Neural crest cell (in vitro differentiated cells): Measurements from ENCODE around the gene EFCAB14. TPM values are rescaled to one million over a fixed set of nuclear protein-coding genes. Genes with fewer than 3 reads are reported as not detected.
A peak's percentile ranks its signal among the peaks of the same experiment; 100 is the strongest.
"Not testable (repeated sequence)": the region's sequence is repeated elsewhere in the genome, so short reads cannot be mapped to it uniquely, and the experiment has no call there.

Experiments
- DNase-seq: peaks from one replicate; pipeline ENCODE4 v3.0.0; 2021; ENCODE audit warnings: low read depth, mixed read lengths, low spot score
- H3K27ac Mint-ChIP-seq: one replicate; pipeline ENCODE4 v1.8.0; 2021; ENCODE audit warnings: mild to moderate bottlenecking, mixed read lengths; ENCODE audit not compliant: unreplicated experiment
- H3K27me3 Mint-ChIP-seq: 2 replicates; pipeline ENCODE4 v1.8.0; 2021; ENCODE audit warnings: low read depth, mild to moderate bottlenecking, mixed read lengths
- H3K36me3 Mint-ChIP-seq: 2 replicates; pipeline ENCODE4 v1.8.0; 2021; ENCODE audit warnings: low read depth, mild to moderate bottlenecking, mixed read lengths
- H3K4me1 Mint-ChIP-seq: 2 replicates; pipeline ENCODE4 v1.8.0; 2021; ENCODE audit warnings: mixed read lengths
- H3K4me3 Mint-ChIP-seq: one replicate; pipeline ENCODE4 v1.8.0; 2021; ENCODE audit warnings: mild to moderate bottlenecking, mixed read lengths
- H3K9me3 Mint-ChIP-seq: 2 replicates; pipeline ENCODE4 v1.8.0; 2021; ENCODE audit warnings: mixed read lengths
- total RNA-seq: library from RNA; stranded (reverse); gene quantifications from 2 replicates; pipeline ENCODE4 v1.2.1, GENCODE V29; 2021
- TF ChIP-seq, protein P1 (sequence below): fragments of 200-600 bp; sonication (generic); conservative IDR thresholded peaks from 2 replicates; pipeline ENCODE4 v1.5.0; 2021; ENCODE audit warnings: antibody characterized with exemption, mild to moderate bottlenecking

The EFCAB14 gene
- total RNA-seq, 1 donor from 2014 or later = 33.1 TPM

DNA sequence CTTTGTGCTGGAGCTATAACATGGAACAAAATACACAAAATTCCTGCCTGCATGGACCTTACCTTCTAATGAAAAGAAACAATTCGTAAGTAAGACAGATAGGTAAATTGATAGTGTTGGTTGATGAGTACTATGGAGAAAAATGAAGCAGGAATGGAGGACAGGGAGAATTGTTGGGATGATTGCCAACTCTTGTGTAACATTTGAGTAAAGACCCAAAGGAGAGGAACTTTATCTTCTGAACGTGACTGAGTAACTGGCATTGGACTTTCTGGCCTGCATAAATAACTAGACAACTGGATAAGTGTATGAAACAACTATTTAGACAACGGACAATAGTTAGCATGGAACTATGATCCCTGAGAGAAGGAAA is 6.8 kb upstream of the EFCAB14 start:
- no peak overlapping the region for H3K4me3 Mint-ChIP-seq
- no peaks in the 10 kb centered on the region for H3K4me1 Mint-ChIP-seq
- H3K9me3 Mint-ChIP-seq = no peaks in the 10 kb centered on the region
- no peaks in the 10 kb centered on the region for H3K36me3 Mint-ChIP-seq
- peaks cover 49% of the 10 kb centered on the region for H3K27me3 Mint-ChIP-seq
- DNase-seq = no peak
- TF ChIP-seq, protein P1, sequence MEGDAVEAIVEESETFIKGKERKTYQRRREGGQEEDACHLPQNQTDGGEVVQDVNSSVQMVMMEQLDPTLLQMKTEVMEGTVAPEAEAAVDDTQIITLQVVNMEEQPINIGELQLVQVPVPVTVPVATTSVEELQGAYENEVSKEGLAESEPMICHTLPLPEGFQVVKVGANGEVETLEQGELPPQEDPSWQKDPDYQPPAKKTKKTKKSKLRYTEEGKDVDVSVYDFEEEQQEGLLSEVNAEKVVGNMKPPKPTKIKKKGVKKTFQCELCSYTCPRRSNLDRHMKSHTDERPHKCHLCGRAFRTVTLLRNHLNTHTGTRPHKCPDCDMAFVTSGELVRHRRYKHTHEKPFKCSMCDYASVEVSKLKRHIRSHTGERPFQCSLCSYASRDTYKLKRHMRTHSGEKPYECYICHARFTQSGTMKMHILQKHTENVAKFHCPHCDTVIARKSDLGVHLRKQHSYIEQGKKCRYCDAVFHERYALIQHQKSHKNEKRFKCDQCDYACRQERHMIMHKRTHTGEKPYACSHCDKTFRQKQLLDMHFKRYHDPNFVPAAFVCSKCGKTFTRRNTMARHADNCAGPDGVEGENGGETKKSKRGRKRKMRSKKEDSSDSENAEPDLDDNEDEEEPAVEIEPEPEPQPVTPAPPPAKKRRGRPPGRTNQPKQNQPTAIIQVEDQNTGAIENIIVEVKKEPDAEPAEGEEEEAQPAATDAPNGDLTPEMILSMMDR = no peak
- H3K27ac Mint-ChIP-seq = no peak overlapping the region

DNA sequence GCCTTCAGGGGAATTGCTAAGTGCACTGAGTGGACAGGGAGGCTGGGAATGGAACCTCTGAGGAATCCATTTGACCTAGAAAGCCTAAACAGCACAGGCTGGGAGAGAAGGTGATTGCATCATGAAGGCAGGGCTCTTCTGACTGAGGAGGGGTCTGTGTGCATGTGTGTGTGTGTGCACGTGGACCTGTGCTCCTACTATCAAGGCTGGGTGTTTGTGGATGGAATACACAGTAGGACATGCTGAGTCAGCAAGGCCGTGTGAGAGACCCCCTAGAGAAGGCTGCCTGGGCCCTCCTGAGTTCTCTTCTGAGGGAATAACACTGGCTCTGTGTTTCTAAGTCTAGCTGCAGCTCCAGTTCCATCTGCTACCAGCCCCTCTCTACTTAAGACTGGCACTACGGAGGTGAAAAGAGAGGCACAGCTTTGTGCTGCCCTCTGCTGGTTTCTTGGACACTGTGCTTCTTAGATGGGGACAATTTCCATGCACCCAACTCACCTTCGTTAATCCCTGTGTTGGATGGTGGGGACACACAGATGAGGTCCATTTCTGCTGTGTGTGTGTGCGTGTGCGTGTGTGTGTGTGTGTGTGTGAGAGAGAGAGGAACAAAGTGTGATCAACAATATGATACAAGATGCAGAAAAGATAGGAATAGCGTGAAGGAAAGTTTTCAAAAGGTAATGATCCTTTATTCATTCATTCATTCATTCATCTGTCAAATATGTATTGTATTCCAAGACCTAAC is 6.2 kb upstream of the EFCAB14 start:
- TF ChIP-seq, protein P1 = peak; percentile 84
- H3K9me3 Mint-ChIP-seq = no peaks in the 10 kb centered on the region
- DNase-seq = peak; percentile 61
- peaks cover 48% of the 10 kb centered on the region for H3K27me3 Mint-ChIP-seq
- no peak overlapping the region for H3K27ac Mint-ChIP-seq
- H3K36me3 Mint-ChIP-seq = no peaks in the 10 kb centered on the region
- peak overlapping the region; percentile 44 for H3K4me3 Mint-ChIP-seq
- no peaks in the 10 kb centered on the region for H3K4me1 Mint-ChIP-seq

DNA sequence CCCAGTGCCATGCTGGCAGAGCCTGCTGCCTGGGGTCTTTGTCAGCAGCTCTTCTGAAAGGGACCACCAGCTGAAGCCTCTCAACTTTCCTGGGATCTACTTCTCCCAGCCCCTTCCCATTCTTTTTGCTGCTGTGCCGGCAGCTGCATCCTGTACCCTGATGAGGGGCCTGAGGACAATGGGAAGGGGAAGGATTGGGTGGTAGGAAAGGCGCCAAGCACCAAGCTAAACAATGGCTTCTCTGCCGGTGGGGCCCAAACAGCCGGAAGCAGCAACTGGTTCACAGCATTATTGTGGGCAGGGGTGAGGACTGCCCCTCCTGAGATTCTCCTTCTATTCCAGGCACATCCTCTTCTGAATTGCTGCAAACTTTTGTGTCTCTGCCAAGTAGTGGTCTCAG is 5.0 kb upstream of the EFCAB14 start:
- TF ChIP-seq, protein P1 = no peak
- Mint-ChIP-seq H3K4me3 (no peak overlapping the region), H3K27me3 (peaks cover 39% of the 10 kb centered on the region), H3K4me1 (peaks cover 7% of the 10 kb centered on the region), H3K27ac (no peak overlapping the region), H3K36me3 (no peaks in the 10 kb centered on the region), H3K9me3 (no peaks in the 10 kb centered on the region)
- no peak for DNase-seq

DNA sequence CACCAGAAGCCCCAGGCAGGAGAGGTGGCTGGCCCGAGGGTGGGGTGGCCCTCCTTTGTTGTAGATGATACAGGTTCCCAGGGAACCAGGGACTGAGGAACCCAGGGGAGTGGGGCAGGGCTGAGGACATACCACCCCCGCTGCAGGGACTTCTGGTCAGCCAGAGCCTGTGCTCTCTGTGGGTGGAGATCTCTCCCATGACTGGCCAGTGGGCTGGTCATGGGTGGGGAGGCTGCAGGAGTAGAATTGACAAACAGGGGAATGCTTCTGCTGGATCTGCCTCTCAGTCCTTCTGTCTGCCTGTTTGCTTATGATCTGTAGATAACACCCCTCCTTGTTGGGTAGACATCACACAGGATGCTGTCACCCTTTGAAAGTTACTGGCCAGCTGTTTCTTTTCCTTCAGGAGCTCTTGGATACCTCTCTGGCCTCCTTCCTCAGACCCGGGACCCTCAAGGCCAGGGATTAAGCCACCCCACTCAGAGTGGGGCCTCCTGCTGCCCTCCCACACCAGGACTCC is 2.8 kb upstream of the EFCAB14 start:
- Mint-ChIP-seq H3K27me3 (peaks cover 28% of the 10 kb centered on the region), H3K9me3 (no peaks in the 10 kb centered on the region)

DNA sequence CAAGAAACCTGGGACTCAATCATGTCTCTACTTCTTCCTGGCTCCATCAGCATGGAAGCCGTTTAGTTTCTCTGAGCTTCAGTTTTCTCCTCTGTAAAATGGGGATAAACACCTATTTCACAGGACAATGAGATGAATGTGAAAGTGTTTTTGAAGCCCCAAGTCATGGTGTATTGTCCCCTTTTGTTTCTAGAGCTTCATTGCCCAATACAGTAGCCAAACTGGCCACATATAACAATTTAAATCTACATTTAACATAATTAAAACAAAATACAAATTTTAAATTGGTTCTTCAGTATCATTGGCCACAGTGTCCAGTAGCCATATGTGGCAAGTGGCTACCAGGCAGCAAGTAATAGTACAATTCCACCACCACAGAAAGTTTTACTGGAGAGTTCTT is 2.3 kb upstream of the EFCAB14 start:
- H3K27me3 Mint-ChIP-seq = peaks cover 24% of the 10 kb centered on the region
- peaks cover 29% of the 10 kb centered on the region for H3K4me1 Mint-ChIP-seq
- H3K4me3 Mint-ChIP-seq = no peak overlapping the region
- TF ChIP-seq, protein P1 = no peak
- H3K27ac Mint-ChIP-seq = no peak overlapping the region
- H3K9me3 Mint-ChIP-seq = no peaks in the 10 kb centered on the region
- H3K36me3 Mint-ChIP-seq = no peaks in the 10 kb centered on the region
- DNase-seq = no peak

More for the DNA sequence above, 2.8 kb upstream of the EFCAB14 start:
- TF ChIP-seq, protein P1 = no peak
- H3K27ac Mint-ChIP-seq = no peak overlapping the region
- H3K4me3 Mint-ChIP-seq = peak overlapping the region; percentile 61
- H3K36me3 Mint-ChIP-seq = no peaks in the 10 kb centered on the region
- no peak for DNase-seq
- peaks cover 24% of the 10 kb centered on the region for H3K4me1 Mint-ChIP-seq

DNA sequence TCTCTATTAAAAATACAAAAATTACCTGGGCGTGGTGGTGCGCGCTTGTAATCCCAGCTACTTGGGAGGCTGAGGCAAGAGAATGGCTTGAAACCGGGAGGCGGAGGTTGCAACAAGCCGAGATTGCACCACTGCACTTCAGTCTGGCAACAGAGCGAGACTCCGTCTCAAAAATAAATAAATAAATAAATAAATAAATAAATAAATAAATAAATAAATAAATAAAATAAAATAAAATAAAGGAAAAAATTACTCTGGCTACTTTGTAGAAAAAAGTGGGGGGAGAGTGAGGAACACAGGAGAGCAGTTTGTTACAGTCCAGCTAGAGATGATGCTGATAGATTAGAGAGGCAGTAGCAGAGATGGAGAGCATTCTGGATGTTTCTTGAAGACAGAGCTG is 1.4 kb upstream of the EFCAB14 start:
- H3K4me1 Mint-ChIP-seq = peaks cover 31% of the 10 kb centered on the region
- not testable (repeated sequence) for DNase-seq

More for the DNA sequence above, 1.4 kb upstream of the EFCAB14 start:
- H3K36me3 Mint-ChIP-seq, H3K27ac Mint-ChIP-seq, H3K9me3 Mint-ChIP-seq: not testable (repeated sequence)
- Mint-ChIP-seq H3K27me3 (peaks cover 17% of the 10 kb centered on the region), H3K4me3 (peak overlapping the region; percentile 1)
